ENCODE data around the gene LDLRAD4.

The LDLRAD4 gene

GRCh38 chr18:13392899-13393298, 174.3 kb downstream of the LDLRAD4 start:
- DNase-seq, result no peak

- DNase-seq, result peak; percentile 32
Measured at GRCh38 chr18:13393338-13393737, 174.8 kb downstream of the LDLRAD4 start.

GRCh38 chr18:13394801-13395200, 176.2 kb downstream of the LDLRAD4 start:
- DNase-seq, result peak; percentile 53

GRCh38 chr18:13395577-13395976, 177.0 kb downstream of the LDLRAD4 start:
- no peak for DNase-seq

- DNase-seq, result no peak
Measured at GRCh38 chr18:13397504-13398163, 179.1 kb downstream of the LDLRAD4 start.

GRCh38 chr18:13398631-13399030, 180.1 kb downstream of the LDLRAD4 start:
- DNase-seq, result no peak

GRCh38 chr18:13399511-13399910, 181.0 kb downstream of the LDLRAD4 start:
- DNase-seq, result no peak

GRCh38 chr18:13400636-13401315, 182.2 kb downstream of the LDLRAD4 start:
- DNase-seq, result no peak

- DNase-seq, result no peak
Measured at GRCh38 chr18:13401404-13401803, 182.8 kb downstream of the LDLRAD4 start.

GRCh38 chr18:13401826-13402225, 183.3 kb downstream of the LDLRAD4 start:
- DNase-seq, result no peak

- DNase-seq, result no peak
Measured at GRCh38 chr18:13403786-13404549, 185.4 kb downstream of the LDLRAD4 start.

- DNase-seq, result no peak
Measured at GRCh38 chr18:13405305-13406038, 186.9 kb downstream of the LDLRAD4 start.

- no peak for DNase-seq
Measured at GRCh38 chr18:13406049-13406615, 187.6 kb downstream of the LDLRAD4 start.

- no peak for DNase-seq
Measured at GRCh38 chr18:13406736-13407135, 188.2 kb downstream of the LDLRAD4 start.

- no peak for DNase-seq
Measured at GRCh38 chr18:13407484-13407883, 188.9 kb downstream of the LDLRAD4 start.

GRCh38 chr18:13409026-13409425, 190.5 kb downstream of the LDLRAD4 start:
- no peak for DNase-seq

- no peak for DNase-seq
Measured at GRCh38 chr18:13409997-13410396, 191.4 kb downstream of the LDLRAD4 start.

- DNase-seq, result no peak
Measured at GRCh38 chr18:13410471-13410870, 191.9 kb downstream of the LDLRAD4 start.

- no peak for DNase-seq
Measured at GRCh38 chr18:13412017-13412416, 193.5 kb downstream of the LDLRAD4 start.

- DNase-seq, result no peak
Measured at GRCh38 chr18:13412901-13413300, 194.3 kb downstream of the LDLRAD4 start.

GRCh38 chr18:13414102-13414501, 195.5 kb downstream of the LDLRAD4 start:
- no peak for DNase-seq

- no peak for DNase-seq
Measured at GRCh38 chr18:13414521-13414920, 196.0 kb downstream of the LDLRAD4 start.

- no peak for DNase-seq
Measured at GRCh38 chr18:13415736-13416135, 197.2 kb downstream of the LDLRAD4 start.

Measured in DMS79 (cell line).